Neural crest cell (in vitro differentiated cells): ENCODE data around the gene CYBA. TPM values are rescaled to one million over a fixed set of nuclear protein-coding genes. Genes with fewer than 3 reads are reported as not detected.
A peak's percentile ranks its signal among the peaks of the same experiment; 100 is the strongest.

Experiments used
- DNase-seq: peaks from one replicate; pipeline ENCODE4 v3.0.0; 2021; ENCODE audit warnings: low read depth, mixed read lengths, low spot score
- H3K27ac Mint-ChIP-seq: one replicate; pipeline ENCODE4 v1.8.0; 2021; ENCODE audit warnings: mild to moderate bottlenecking, mixed read lengths; ENCODE audit not compliant: unreplicated experiment
- H3K27me3 Mint-ChIP-seq: 2 replicates; pipeline ENCODE4 v1.8.0; 2021; ENCODE audit warnings: low read depth, mild to moderate bottlenecking, mixed read lengths
- H3K36me3 Mint-ChIP-seq: 2 replicates; pipeline ENCODE4 v1.8.0; 2021; ENCODE audit warnings: low read depth, mild to moderate bottlenecking, mixed read lengths
- H3K4me1 Mint-ChIP-seq: 2 replicates; pipeline ENCODE4 v1.8.0; 2021; ENCODE audit warnings: mixed read lengths
- H3K4me3 Mint-ChIP-seq: one replicate; pipeline ENCODE4 v1.8.0; 2021; ENCODE audit warnings: mild to moderate bottlenecking, mixed read lengths
- H3K9me3 Mint-ChIP-seq: 2 replicates; pipeline ENCODE4 v1.8.0; 2021; ENCODE audit warnings: mixed read lengths
- CTCF ChIP-seq: fragments of 200-600 bp; sonication (generic); conservative IDR thresholded peaks from 2 replicates; pipeline ENCODE4 v1.5.0; 2021; ENCODE audit warnings: antibody characterized with exemption, mild to moderate bottlenecking
- total RNA-seq: library from RNA; stranded (reverse); gene quantifications from 2 replicates; pipeline ENCODE4 v1.2.1, GENCODE V29; 2021

The CYBA gene
- total RNA-seq, 1 donor from 2014 or later = 22.3 TPM

- TF ChIP-seq CTCF = no peak
- no peak overlapping the region for H3K4me3 Mint-ChIP-seq
- H3K27me3 Mint-ChIP-seq = peaks cover 2% of the 10 kb centered on the region
- H3K36me3 Mint-ChIP-seq = no peaks in the 10 kb centered on the region
- no peaks in the 10 kb centered on the region for H3K9me3 Mint-ChIP-seq
- H3K27ac Mint-ChIP-seq = peak overlapping the region; percentile 35
- DNase-seq = no peak
- peaks cover 22% of the 10 kb centered on the region for H3K4me1 Mint-ChIP-seq
These were observed 4.4 kb downstream of the CYBA start for GRCh38 chr16:88646345-88647034.

GRCh38 chr16:88645941-88646340, 4.9 kb downstream of the CYBA start:
- Mint-ChIP-seq H3K27me3 (peaks cover 2% of the 10 kb centered on the region), H3K4me3 (no peak overlapping the region), H3K27ac (no peak overlapping the region), H3K9me3 (no peaks in the 10 kb centered on the region), H3K4me1 (peaks cover 17% of the 10 kb centered on the region), H3K36me3 (no peaks in the 10 kb centered on the region)
- TF ChIP-seq CTCF = no peak
- DNase-seq = no peak

DNA sequence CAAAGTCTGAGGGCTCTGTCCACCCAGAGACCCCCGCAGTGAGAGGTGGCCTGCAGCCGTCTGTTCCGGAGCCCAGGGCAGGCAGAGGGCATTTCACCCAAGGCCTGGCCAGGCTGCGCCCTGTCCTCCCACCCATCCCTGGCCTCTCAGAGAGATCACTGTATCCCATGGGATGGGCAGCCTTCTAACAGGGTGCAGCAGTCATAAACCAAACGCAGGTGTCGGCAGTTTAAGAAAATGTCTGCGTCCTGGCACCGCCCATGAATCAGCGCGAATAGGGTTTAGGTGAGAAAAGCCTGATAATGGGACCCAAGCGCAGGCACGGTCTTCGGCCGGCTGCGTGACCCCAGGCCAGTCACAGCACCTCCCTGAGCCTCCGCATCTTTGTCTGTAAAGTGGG, 5.4 kb downstream of the CYBA start:
- H3K27me3 Mint-ChIP-seq = peaks cover 3% of the 10 kb centered on the region
- peaks cover 17% of the 10 kb centered on the region for H3K4me1 Mint-ChIP-seq
- H3K36me3 Mint-ChIP-seq = no peaks in the 10 kb centered on the region
- no peaks in the 10 kb centered on the region for H3K9me3 Mint-ChIP-seq
- no peak overlapping the region for H3K27ac Mint-ChIP-seq
- no peak for DNase-seq
- peak overlapping the region; percentile 64 for H3K4me3 Mint-ChIP-seq
- no peak for TF ChIP-seq CTCF

GRCh38 chr16:88643644-88643932, 7.3 kb downstream of the CYBA start:
- Mint-ChIP-seq H3K4me1 (peaks cover 11% of the 10 kb centered on the region), H3K36me3 (no peaks in the 10 kb centered on the region), H3K4me3 (no peak overlapping the region), H3K27ac (no peak overlapping the region), H3K27me3 (peaks cover 8% of the 10 kb centered on the region), H3K9me3 (no peaks in the 10 kb centered on the region)
- TF ChIP-seq CTCF = no peak
- DNase-seq = no peak

GRCh38 chr16:88642881-88643643, 7.8 kb downstream of the CYBA start:
- Mint-ChIP-seq H3K27me3 (peaks cover 12% of the 10 kb centered on the region), H3K4me1 (peaks cover 11% of the 10 kb centered on the region), H3K9me3 (no peaks in the 10 kb centered on the region), H3K4me3 (no peak overlapping the region), H3K27ac (no peak overlapping the region), H3K36me3 (no peaks in the 10 kb centered on the region)
- TF ChIP-seq CTCF = no peak
- no peak for DNase-seq
